Stimulated activated naive CD8-positive, alpha-beta T cell treated with anti-CD3 and anti-CD28 coated beads, Interleukin-15, amount 100 ng/mL, for 72 hours (primary cell): ENCODE measurements around the gene CRYL1.

ENCODE experiments used
- ATAC-seq: fragments of 150-1000 bp; cut with Tn5 transposase; 2 replicates; pipeline ENCODE4 v1.10.0; 2021; ENCODE audit warnings: mild to moderate bottlenecking, moderate library complexity
- DNase-seq, 2 donors: peaks; one replicate each; pipeline ENCODE4 v3.0.0; 2021 to 2022
- H3K27ac Mint-ChIP-seq, 2 donors: one replicate each; pipeline ENCODE4 v1.8.0; 2022; ENCODE audit warnings: mild to moderate bottlenecking in 2 of 2, mixed read lengths in 2 of 2, moderate library complexity in 2 of 2
- H3K27me3 Mint-ChIP-seq: one replicate; pipeline ENCODE4 v1.8.0; 2022; ENCODE audit warnings: mixed read lengths
- H3K4me1 Mint-ChIP-seq: one replicate; pipeline ENCODE4 v1.8.0; 2022; ENCODE audit warnings: mild to moderate bottlenecking, mixed read lengths
- H3K4me3 Mint-ChIP-seq, 2 donors: one replicate each; pipeline ENCODE4 v1.8.0; 2022; ENCODE audit warnings: mild to moderate bottlenecking in 2 of 2, mixed read lengths in 2 of 2, moderate library complexity in 1 of 2
- H3K9me3 Mint-ChIP-seq, 2 donors: one replicate each; pipeline ENCODE4 v1.8.0; 2022; ENCODE audit warnings: mixed read lengths in 2 of 2

CRYL1 gene

GRCh38 chr13:20400774-20401173, 124.9 kb downstream of the CRYL1 start:
- H3K4me3 Mint-ChIP-seq: no peak overlapping the region
- no peak overlapping the region for H3K27ac Mint-ChIP-seq
- peaks cover 8% of the 10 kb centered on the region for H3K27me3 Mint-ChIP-seq
- peaks cover 23% of the 10 kb centered on the region for H3K4me1 Mint-ChIP-seq
- DNase-seq (no peak), ATAC-seq (no peak)
- peaks cover 5 to 8% of the 10 kb centered on the region in 2 donors for H3K9me3 Mint-ChIP-seq

- Mint-ChIP-seq H3K27me3 (peaks cover 8% of the 10 kb centered on the region), H3K4me1 (peaks cover 23% of the 10 kb centered on the region), H3K27ac (no peak overlapping the region), H3K9me3 (peaks cover 5 to 8% of the 10 kb centered on the region in 2 donors), H3K4me3 (no peak overlapping the region)
- ATAC-seq: no peak
- no peak for DNase-seq
Observed at GRCh38 chr13:20399961-20400360, 125.7 kb downstream of the CRYL1 start.

- ATAC-seq: no peak
- Mint-ChIP-seq H3K27ac (no peak overlapping the region), H3K27me3 (peaks cover 8% of the 10 kb centered on the region)
Observed at GRCh38 chr13:20399515-20399914, 126.1 kb downstream of the CRYL1 start.

GRCh38 chr13:20398459-20398858, 127.2 kb downstream of the CRYL1 start:
- DNase-seq: no peak
- ATAC-seq: no peak
- peaks cover 5 to 8% of the 10 kb centered on the region in 2 donors for H3K9me3 Mint-ChIP-seq
- peaks cover 8% of the 10 kb centered on the region for H3K27me3 Mint-ChIP-seq
- no peak overlapping the region for H3K27ac Mint-ChIP-seq
- no peak overlapping the region for H3K4me3 Mint-ChIP-seq
- H3K4me1 Mint-ChIP-seq: peaks cover 23% of the 10 kb centered on the region

More at GRCh38 chr13:20399515-20399914, 126.1 kb downstream of the CRYL1 start:
- DNase-seq: no peak
- H3K4me3 Mint-ChIP-seq: no peak overlapping the region
- peaks cover 23% of the 10 kb centered on the region for H3K4me1 Mint-ChIP-seq
- peaks cover 5 to 8% of the 10 kb centered on the region in 2 donors for H3K9me3 Mint-ChIP-seq

GRCh38 chr13:20397896-20398295, 127.8 kb downstream of the CRYL1 start:
- H3K27me3 Mint-ChIP-seq: peaks cover 8% of the 10 kb centered on the region
- peaks cover 20% of the 10 kb centered on the region for H3K4me1 Mint-ChIP-seq
- H3K4me3 Mint-ChIP-seq: no peak overlapping the region
- no peak for ATAC-seq
- peaks cover 5 to 8% of the 10 kb centered on the region in 2 donors for H3K9me3 Mint-ChIP-seq
- no peak overlapping the region for H3K27ac Mint-ChIP-seq
- DNase-seq: no peak

- no peak for ATAC-seq
- peaks cover 5 to 8% of the 10 kb centered on the region in 2 donors for H3K9me3 Mint-ChIP-seq
- no peaks in the 10 kb centered on the region for H3K27me3 Mint-ChIP-seq
- H3K4me3 Mint-ChIP-seq: no peak overlapping the region
- H3K4me1 Mint-ChIP-seq: no peaks in the 10 kb centered on the region
- H3K27ac Mint-ChIP-seq: no peak overlapping the region
- DNase-seq: no peak
Observed at GRCh38 chr13:20395061-20395916, 130.4 kb downstream of the CRYL1 start.

- no peaks in the 10 kb centered on the region for H3K4me1 Mint-ChIP-seq
- DNase-seq (no peak), ATAC-seq (no peak)
- peaks cover 5 to 8% of the 10 kb centered on the region in 2 donors for H3K9me3 Mint-ChIP-seq
- H3K27ac Mint-ChIP-seq: no peak overlapping the region
- H3K4me3 Mint-ChIP-seq: no peak overlapping the region
- H3K27me3 Mint-ChIP-seq: no peaks in the 10 kb centered on the region
Observed at GRCh38 chr13:20394506-20394905, 131.2 kb downstream of the CRYL1 start.

- no peak for DNase-seq
- Mint-ChIP-seq H3K27me3 (no peaks in the 10 kb centered on the region), H3K4me1 (no peaks in the 10 kb centered on the region), H3K27ac (no peak overlapping the region), H3K4me3 (no peak overlapping the region), H3K9me3 (peaks cover 5 to 8% of the 10 kb centered on the region in 2 donors)
- no peak for ATAC-seq
Observed at GRCh38 chr13:20394169-20394501, 131.5 kb downstream of the CRYL1 start.

GRCh38 chr13:20393273-20394168, 132.1 kb downstream of the CRYL1 start:
- no peak for DNase-seq
- Mint-ChIP-seq H3K27me3 (no peaks in the 10 kb centered on the region), H3K27ac (no peak overlapping the region), H3K4me1 (peaks cover 2% of the 10 kb centered on the region), H3K9me3 (peaks cover 5 to 8% of the 10 kb centered on the region in 2 donors), H3K4me3 (no peak overlapping the region)
- ATAC-seq: no peak

- ATAC-seq: no peak
- DNase-seq: no peak
- H3K27me3 Mint-ChIP-seq: no peaks in the 10 kb centered on the region
- peaks cover 5 to 8% of the 10 kb centered on the region in 2 donors for H3K9me3 Mint-ChIP-seq
- peaks cover 11% of the 10 kb centered on the region for H3K4me1 Mint-ChIP-seq
- H3K27ac Mint-ChIP-seq: no peak overlapping the region
- H3K4me3 Mint-ChIP-seq: no peak overlapping the region
Observed at GRCh38 chr13:20392530-20392929, 133.1 kb downstream of the CRYL1 start.

- Mint-ChIP-seq H3K4me1 (peaks cover 18% of the 10 kb centered on the region), H3K9me3 (peaks cover 4 to 5% of the 10 kb centered on the region in 2 donors), H3K27me3 (no peaks in the 10 kb centered on the region), H3K27ac (no peak overlapping the region), H3K4me3 (no peak overlapping the region)
- ATAC-seq: peak; percentile 85
- DNase-seq: no peak
Observed at GRCh38 chr13:20391597-20392452, 133.8 kb downstream of the CRYL1 start.

- ATAC-seq (no peak), DNase-seq (no peak)
- Mint-ChIP-seq H3K27ac (peak overlapping the region in 1 of 2 donors; percentile 7), H3K4me3 (no peak overlapping the region), H3K27me3 (no peaks in the 10 kb centered on the region), H3K4me1 (peaks cover 19% of the 10 kb centered on the region), H3K9me3 (no peaks in the 10 kb centered on the region)
Observed at GRCh38 chr13:20390526-20391175, 135.0 kb downstream of the CRYL1 start.

- Mint-ChIP-seq H3K4me3 (no peak overlapping the region), H3K4me1 (peaks cover 19% of the 10 kb centered on the region), H3K27ac (no peak overlapping the region), H3K27me3 (no peaks in the 10 kb centered on the region), H3K9me3 (no peaks in the 10 kb centered on the region)
- DNase-seq: no peak
- ATAC-seq: no peak
Observed at GRCh38 chr13:20389696-20390525, 135.7 kb downstream of the CRYL1 start.

GRCh38 chr13:20388184-20388583, 137.5 kb downstream of the CRYL1 start:
- H3K9me3 Mint-ChIP-seq: no peaks in the 10 kb centered on the region
- H3K27ac Mint-ChIP-seq: peak overlapping the region; percentile 46 to 93
- H3K4me1 Mint-ChIP-seq: peaks cover 19% of the 10 kb centered on the region
- ATAC-seq (no peak), DNase-seq (no peak)
- peak overlapping the region in 1 of 2 donors; percentile 45 for H3K4me3 Mint-ChIP-seq
- H3K27me3 Mint-ChIP-seq: peaks cover 7% of the 10 kb centered on the region
